GM21367 (cell line): ENCODE data around the gene GPC4.
"Not testable (repeated sequence)": the region's sequence is repeated elsewhere in the genome, so short reads cannot be mapped to it uniquely, and the experiment has no call there.

Source experiments
- ATAC-seq: cut with Tn5 transposase; IDR thresholded peaks from one replicate; pipeline ENCODE4 v1.9.1; 2021; ENCODE audit not compliant: unreplicated experiment

GPC4 gene

DNA sequence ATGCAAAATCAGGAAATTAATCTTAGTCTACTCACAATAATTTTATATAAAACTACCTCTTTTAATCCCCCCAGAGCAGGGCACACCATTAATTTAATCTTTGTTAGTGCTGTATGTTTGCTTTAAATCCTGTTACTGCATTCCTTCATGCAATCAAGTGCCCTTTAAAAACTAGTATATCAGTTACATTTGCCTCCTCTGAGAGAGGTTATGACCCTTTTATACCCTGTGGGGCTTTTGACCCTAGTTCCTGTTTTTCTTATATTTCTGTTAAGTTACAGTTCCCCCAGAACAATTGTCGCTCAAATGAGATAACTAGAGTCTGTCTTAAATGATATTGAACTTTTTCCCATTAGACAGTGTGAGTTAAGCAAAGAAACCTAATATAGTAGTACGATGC is 46.2 kb downstream of the GPC4 start:
- ATAC-seq: no peak

DNA sequence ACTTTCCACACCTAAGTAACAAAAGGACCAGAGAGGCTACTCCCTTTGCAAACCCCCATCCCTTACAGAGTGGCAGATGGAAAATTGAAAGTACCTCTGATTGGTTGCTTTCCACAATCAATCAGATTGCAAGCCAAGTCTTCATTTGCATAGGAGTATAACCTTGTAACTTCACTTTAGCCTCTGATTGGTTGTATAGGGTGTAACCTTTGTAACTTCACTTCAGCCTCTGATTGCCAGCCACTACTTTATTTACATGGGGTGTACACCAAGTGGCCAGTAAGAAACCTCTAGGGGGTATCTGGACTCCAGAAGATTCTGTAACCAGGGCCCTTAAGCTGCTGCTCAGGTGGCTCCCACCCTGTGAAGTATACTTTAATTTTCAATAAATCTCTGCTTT is 48.6 kb downstream of the GPC4 start:
- no peak for ATAC-seq

DNA sequence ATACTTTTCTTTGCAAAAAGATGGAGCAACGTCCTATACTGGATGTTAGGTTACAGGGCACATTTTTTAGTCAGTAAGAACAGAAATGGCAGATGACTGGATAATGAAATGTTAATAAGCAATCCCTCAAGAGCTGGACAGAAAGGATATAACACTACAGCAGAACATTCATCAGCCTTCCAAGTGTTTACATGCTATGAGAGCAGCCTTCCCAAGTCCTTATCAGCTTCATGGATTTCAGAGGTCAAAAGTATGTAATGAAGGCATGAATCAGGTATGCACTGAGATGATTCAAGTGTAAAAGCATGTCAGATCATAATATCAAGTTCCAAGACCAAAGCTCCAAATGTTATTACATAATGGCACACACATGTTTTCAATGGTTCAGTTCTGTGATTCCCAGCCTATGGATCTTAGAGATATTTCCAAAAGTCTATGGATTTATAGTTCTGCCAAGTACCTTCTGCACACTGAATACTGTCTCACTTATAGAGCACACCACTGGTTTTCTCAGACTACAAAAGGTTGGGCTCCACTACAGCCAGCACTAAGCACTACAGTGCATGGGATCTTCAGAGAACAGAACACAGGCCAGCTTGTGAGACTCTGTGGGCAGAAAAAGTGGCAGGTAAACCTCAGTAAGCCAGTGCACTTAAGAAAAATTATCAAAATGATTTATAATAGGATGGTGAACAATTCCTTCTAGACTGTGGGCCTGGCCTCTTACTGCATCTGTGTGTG is 49.2 kb downstream of the GPC4 start:
- ATAC-seq: no peak

DNA sequence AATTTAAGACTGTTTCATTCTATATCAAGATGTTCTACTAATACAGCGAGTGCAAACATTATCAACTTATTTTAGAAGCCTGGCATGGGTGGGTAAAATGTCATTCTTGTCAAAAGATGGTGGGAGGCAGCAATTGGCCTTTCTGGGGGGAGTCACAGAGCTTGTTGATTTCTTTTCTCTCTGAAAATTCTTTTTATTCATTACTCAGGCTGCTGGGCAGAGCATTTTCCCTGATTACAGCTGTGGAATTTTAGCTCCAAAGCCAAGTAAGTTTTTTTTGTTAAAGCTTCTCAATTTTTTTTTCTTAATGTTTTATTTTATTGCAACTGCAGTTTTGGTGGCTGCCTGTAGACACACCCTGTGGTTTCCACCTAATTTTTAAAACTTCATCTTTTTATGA is 50.4 kb downstream of the GPC4 start:
- no peak for ATAC-seq

DNA sequence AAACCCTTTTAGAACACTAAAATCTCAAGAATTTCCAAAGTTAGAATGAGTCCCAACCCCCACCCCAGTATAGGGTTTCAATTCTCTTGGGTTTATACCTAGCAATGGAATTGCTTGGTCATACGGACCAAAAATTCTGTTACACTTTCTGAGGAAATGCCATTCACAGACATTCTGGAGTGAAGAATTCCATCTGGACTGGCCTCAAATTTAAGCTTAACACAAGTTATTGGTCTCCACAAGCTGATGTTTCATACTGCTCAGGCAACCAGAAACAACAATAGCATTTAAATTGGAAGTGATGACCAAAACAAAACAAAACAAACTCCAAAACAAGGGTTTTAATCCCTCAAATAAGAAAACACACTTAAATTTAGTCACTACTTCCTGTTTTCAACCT is 51.1 kb downstream of the GPC4 start:
- ATAC-seq: no peak

DNA sequence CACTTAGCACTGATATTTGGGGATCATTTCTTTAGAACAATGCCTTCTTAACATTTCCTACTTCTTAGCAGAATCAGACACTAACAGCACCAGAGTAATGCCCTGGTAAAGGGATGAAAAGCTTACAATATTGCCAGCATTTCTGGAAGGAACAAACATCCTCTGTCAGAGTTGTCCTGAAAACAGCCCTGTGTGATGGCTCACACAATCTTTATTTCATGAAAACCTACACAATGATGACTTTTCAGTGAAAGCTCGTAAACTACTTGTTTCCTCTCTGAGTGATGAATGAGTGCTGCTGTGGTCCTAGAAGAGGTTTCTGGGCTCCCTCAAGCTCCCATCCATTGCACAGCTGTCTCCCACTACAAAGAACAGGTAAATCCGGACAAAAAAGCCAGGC is 52.8 kb downstream of the GPC4 start:
- ATAC-seq: no peak

DNA sequence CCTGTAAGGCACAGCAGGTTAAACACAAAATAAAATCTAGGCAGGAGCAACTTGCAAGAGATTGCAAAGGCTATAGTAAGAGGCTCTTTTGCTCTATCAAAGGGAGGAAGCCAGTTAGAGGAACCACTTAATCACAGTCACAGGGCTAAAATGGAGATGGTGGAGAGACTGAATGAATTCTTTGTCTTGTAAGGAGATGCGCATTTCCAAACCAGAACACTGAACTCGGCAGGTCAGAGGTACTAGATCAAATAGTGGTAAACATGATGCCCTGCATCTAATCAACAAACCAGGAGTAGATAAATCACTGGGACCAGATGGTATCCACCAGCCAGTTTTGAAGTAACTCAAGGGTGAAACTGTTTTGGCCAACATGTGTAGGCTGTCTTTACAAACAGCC is 55.8 kb downstream of the GPC4 start:
- no peak for ATAC-seq

DNA sequence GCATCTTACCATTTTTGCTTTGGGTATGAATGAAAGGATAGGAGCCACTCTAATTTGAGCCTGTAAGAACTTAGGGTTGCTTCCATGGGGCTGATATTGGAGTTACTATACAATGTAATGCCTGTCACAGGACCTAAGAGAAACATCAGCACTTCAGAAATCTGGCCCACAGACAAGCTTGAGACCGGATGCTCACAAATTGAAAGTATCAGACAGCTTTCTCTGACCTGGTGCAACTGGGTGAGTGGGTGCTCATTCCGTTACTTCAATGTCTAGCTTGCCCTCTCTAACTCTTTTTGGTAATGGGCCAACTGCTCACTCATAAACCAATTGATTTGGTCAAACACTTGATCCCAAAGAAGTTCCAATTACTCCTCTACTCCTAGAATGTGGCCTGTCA is 62.1 kb downstream of the GPC4 start:
- no peak for ATAC-seq

DNA sequence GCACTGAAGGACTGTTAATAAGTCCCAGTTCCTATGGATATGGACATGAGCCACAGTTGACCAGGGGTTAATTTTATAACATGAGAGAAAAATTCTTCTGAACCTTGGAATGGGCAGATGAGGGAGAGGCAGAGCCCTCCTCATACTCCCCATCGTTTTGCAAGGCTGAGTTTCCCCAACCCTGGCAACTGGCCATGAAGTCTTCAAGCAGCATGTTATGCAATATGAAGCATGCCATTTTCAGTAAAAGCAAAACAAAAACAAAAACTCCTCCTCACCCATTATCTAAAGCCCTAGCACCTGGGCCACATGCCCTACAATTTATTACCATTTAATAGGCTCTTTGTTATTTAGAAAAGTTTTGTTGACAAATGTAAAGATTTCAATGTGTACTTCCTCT is 64.5 kb downstream of the GPC4 start:
- no peak for ATAC-seq

DNA sequence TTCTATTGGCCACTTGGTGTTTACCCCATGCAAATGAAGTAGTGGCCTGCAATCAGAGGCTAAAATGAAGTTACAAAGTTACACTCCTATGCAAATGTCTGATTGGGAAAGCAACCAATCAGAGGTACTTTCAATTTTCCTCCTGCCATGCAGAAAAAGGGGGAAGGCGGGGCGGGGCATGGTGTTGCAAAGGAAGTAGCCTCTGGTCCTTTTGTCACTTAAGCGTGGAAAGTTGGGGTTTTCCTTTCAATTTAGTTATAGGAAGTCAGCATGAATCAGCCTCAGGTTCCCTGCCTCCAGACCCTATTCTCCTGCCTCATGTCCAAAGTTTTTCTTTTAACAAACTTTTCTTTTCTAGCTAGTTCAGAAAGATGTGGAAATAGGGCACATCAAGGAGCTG is 69.3 kb downstream of the GPC4 start:
- ATAC-seq: no peak

DNA sequence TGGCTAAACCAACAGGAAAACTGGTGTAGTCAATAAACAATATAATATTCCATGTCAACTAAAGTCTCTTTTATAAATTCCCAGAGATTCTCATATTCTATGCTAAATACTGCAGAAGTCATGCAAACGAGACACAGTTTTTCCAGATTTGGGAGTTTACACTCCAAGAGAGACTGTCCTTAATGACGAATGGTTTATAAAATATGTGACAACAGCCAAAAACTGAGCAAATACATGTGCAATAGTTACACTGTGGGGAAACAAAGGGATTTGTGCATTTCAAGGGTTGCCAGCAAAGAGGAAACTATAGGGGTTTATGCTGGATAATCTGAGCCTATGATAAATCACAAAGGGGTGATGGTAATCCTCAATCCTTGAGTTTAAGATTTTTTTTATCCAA is 75.7 kb downstream of the GPC4 start:
- no peak for ATAC-seq

DNA sequence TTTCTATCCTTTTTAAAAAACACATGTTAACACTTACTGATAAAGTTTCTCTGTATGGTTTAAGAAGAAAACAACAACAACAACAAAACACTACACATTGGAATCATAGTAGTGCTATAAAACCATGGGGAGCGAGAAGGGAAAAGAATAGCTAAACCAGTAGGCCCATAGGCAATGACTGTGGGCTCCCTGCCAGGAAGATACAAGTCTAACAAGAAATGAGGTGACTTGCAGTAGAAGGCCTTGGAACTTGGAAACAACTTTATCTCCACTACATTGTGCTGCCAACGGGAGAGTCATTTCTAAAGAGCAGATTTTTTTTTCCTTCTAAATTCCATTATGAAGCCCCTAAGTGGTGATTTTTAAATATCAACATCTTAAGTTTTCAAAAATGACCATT is 78.0 kb downstream of the GPC4 start:
- no peak for ATAC-seq

DNA sequence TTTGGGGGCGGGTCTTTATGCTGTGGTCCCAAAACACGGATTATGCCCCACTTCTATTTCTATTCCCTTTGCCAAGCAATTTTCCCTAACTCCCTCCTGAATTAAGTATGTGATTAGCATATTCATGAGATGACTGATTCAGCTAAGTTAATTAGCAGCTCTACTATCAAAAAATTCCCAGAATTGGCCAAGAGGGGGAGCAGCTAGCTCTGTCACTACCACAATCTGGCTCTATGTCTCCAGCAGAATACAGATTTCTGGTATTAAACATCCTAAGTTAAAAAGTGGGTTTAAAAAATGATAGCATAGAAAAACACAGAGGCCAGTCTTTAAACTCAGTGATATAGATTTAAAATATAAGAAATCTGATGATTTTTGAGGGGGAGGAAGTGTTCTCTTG is 80.3 kb downstream of the GPC4 start:
- no peak for ATAC-seq

DNA sequence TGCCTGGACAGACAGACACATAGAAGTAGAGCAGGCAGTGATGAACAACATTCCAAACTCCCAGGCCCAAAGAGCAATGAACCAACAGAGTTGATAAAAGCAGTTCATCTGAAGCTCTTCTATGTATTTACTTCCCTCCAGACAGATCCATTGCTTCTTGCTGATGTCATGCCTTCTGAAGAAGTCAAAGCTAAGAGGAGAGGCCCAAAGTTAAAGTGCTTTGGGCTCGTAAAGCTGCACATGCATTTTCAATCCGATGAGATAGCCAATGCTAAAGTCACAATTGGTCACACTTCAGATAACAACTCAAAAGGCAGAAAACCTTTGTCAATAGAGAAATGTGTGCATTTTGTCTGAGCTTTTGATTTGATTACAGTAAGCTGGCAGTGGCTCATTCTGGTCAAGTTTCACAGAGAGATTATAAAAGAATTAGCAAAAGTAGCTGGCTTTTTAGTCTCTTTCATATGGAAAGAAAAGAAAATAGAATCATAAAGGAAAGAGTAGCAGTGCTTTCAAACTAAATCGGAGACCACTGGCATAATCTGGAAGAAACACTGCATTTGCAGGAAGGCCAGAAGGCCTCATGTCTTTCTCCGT is 82.0 kb downstream of the GPC4 start:
- no peak for ATAC-seq

DNA sequence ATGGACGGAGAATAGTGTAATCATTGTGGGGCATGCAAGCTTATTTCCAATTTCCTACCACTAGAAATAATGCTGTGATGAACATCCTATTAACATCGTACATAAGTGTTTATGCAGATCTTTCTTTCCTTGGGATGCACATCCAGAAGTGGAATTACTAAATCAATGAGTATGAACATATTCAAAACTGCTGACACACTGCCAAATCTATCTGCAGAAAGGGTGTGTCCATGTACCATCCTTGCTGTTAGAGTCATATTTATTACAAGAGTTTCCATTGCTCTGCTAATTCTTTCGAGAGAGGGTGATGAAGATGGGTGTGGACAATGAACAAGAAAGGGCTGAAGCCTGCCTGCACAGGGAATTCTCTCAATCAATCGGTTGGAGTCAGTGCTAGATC is 82.6 kb downstream of the GPC4 start:
- no peak for ATAC-seq

DNA sequence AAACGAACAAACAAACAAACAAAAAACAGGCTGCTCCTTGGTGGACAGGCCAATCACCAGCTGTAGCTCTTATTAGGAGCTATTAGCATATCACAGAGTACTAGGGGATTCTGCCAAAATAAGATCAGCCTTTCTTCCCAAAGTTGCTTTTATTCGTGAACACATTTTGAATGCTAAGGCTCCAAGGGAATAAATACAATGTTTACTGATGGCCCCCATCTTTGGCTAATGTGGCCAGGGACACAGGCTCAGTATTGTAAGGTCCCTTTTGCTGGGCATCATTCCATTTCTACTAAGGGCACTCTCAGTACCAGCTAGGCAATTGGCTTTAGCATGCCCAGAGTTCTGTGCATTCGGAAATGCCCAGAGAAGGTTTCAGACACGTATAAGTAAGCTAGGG is 84.3 kb downstream of the GPC4 start:
- ATAC-seq: no peak

DNA sequence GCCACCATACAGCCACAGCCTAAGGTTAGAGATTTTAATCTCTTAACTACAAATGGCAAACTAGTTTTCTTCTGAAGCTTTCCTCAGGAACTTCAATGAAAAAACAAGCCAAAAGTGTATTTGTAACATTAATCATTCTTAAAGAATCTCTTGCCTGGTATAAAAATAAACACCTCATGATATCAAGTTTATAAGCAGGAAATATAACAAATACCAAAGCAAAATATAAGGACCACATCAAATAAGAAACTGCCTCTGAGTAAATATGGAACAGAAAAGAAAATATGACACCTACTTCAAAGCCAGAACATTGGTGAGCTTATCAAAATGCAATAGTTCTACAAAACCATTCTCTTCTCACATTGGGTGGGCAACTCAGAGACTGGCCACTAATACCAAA is 89.9 kb downstream of the GPC4 start:
- ATAC-seq: no peak

DNA sequence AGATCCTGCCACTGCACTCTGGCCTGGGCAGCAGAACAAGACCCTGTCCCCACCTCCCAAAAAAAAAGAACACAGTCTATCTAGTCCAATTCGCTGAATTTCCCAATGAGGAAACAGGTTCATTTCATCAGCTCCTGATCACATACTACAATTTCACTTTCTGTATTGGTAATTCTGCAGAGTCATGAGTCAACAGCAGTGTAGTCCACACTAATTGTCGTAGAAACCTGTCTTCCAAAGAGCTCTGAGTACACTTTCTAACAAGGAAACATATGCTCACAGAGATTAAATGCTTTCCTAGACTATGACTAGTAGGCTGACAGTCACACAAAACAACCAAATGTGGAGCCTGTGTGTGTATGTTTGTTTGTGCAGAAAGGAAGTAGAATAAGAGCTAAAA is 91.9 kb downstream of the GPC4 start:
- no peak for ATAC-seq

DNA sequence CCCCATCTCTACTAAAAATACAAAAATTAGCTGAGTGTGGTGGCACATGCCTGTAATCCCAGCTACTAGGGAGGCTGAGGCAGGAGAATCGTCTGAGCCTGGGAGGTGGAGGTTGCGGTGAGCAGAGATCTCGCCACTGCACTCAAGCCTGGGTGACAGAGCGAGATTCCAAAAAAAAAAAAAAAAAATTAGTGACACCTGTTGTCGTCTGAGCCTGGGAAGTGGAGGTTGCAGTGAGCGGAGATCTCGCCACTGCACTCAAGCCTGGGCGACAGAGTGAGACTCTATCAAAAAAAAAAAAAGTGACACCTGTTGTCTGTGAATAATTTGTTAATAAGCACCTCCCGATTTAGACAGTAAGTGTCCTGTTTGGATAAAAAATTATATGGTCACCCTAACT is 93.0 kb downstream of the GPC4 start:
- not testable (repeated sequence) for ATAC-seq

DNA sequence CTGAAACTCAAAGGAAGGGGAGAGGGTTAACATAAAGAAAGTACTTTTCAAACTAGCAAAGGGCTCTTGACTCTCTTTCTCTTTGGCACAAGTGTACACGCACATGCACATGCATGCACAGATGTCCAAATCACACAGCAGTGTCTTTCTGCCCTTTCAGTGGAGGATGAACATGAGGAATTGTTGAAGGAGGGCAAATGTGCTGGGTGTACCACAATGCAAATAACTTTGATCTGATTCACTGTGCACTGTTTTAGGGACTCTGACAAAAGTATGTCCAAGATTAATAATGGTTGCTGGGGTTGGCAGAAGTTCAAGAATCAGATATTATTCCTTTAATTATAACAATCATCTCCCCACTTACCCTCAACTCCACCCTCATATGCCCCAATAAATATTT is 93.8 kb downstream of the GPC4 start:
- no peak for ATAC-seq

DNA sequence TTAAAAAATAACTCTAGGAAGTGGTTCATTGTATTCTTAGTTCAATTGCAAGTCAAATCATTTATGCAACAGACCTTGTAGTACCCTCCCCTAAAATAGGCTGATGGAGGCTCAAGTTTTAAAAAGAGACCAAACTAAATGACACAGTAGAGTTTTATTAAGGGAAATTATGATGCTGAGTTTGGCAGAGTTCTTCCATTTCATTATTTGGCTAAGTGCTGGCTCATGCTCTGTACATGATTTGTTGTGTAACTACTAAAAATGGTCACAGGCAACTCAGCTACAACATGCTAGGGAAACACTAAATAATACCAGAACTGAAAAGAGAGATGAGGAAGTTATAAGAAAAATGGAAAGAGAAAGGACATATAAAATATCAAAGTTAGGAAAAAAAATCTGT is 101.0 kb downstream of the GPC4 start:
- no peak for ATAC-seq

DNA sequence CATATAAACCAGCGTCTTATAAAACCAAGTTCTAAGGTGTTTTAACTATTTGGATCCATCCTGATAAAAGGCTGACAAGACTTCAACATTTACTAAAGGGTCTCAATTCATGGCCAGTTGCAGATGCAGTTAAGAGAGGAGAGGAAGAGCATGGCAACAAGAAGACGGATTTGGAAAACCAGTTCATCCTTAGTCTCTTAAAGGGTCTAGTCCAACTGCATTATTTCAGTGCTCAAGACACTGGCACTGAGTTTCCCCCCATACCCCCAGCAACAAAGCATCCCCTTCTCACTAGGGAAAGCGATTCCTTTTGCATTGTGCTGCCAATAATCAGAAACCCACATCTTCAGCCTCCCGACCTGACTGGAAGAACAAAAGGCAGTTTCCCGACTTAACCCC is 106.8 kb downstream of the GPC4 start:
- no peak for ATAC-seq
